Measurements from ENCODE around the gene HEY2. TPM values are rescaled to one million over a fixed set of nuclear protein-coding genes. Genes with fewer than 3 reads are reported as not detected.

Gene HEY2
- total and polyA plus RNA-seq, 4 donors, result 10.3 to 28.3 (median 22.0) TPM

DNA sequence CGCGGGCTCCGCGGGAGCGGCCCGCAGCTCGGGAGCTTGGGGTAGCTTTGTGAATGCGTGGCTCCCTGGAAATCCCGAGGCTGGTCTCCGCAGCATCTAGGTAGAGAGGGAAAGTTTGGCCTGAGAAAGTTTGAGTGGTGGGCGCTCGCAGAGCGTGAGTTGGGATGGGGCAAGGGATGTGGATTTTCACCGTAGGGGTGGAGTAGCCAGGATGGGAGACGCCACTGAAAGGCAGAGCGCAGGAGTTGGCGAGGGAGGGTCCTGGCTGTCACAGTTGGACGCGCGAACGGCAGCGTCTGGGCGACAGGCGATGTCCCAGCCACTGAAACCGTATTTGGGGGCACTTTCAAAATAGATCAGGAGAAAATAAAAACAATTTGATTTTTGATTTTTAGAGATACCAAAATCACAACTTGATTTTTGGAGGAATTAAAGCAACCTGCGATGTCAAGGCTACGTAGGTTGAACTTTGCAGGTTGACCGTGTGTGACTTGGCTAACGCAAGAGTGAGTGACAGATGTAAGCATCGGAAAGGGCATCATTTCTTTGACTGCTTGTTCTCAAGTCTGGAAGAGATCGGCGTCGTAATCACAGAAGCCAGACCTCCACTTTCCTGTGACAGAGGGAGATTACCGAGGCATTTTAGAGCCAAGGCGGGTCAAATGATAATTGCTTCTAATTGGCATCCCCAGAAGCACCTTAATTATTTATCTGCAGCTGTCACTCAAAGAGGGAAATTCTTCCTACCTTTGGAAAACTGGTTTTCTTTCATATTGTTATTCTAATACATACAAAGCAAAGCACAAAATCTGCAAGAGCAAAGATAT lies 646 bp downstream of the HEY2 start:
- H3K4me1 ChIP-seq (ENCODE audit: control insufficient read depth, insufficient read depth, low read length), result peaks cover 24% of the 10 kb centered on the region
- 0% methylated on average over 30 of the region's 35 CpGs for WGBS (ENCODE audit: insufficient coverage)
- H3K9me3 ChIP-seq (ENCODE audit: control insufficient read depth, insufficient read depth, low read length), result no peaks in the 10 kb centered on the region
- DNase-seq (ENCODE audit: low read depth in 4 of 6, low spot score in 6 of 6), result peak in 2 of 6 donors; percentile 43 to 47
- peak overlapping the region; percentile 92 for H3K27ac ChIP-seq (ENCODE audit: low read depth, low read length)
- H3K36me3 ChIP-seq (ENCODE audit: control insufficient read depth, insufficient read depth, low read length), result no peaks in the 10 kb centered on the region
- peak overlapping the region; percentile 90 for H3K4me3 ChIP-seq (ENCODE audit: low read depth, low read length)
- peaks cover 46% of the 10 kb centered on the region for H3K27me3 ChIP-seq (ENCODE audit: control insufficient read depth, insufficient read depth, low read length)

- no peaks in the 10 kb centered on the region for H3K9me3 ChIP-seq (ENCODE audit: control insufficient read depth, insufficient read depth, low read length)
- H3K27ac ChIP-seq (ENCODE audit: low read depth, low read length), result peak overlapping the region; percentile 92
- H3K4me3 ChIP-seq (ENCODE audit: low read depth, low read length), result peak overlapping the region; percentile 90
- H3K4me1 ChIP-seq (ENCODE audit: control insufficient read depth, insufficient read depth, low read length), result peaks cover 21% of the 10 kb centered on the region
- H3K27me3 ChIP-seq (ENCODE audit: control insufficient read depth, insufficient read depth, low read length), result peaks cover 42% of the 10 kb centered on the region
- H3K36me3 ChIP-seq (ENCODE audit: control insufficient read depth, insufficient read depth, low read length), result no peaks in the 10 kb centered on the region
- DNase-seq (ENCODE audit: low read depth in 4 of 6, low spot score in 6 of 6), result peak in 1 of 6 donors; percentile 17
- WGBS (ENCODE audit: insufficient coverage), result 8% methylated on average over 3 of the region's 4 CpGs
Measured at GRCh38 chr6:125750692-125751333, 1.4 kb downstream of the HEY2 start.

- no peaks in the 10 kb centered on the region for H3K36me3 ChIP-seq (ENCODE audit: control insufficient read depth, insufficient read depth, low read length)
- H3K27ac ChIP-seq (ENCODE audit: low read depth, low read length), result peak overlapping the region; percentile 74
- peak overlapping the region; percentile 90 for H3K4me3 ChIP-seq (ENCODE audit: low read depth, low read length)
- H3K9me3 ChIP-seq (ENCODE audit: control insufficient read depth, insufficient read depth, low read length), result no peaks in the 10 kb centered on the region
- DNase-seq (ENCODE audit: low read depth in 4 of 6, low spot score in 6 of 6), result no peak
- H3K4me1 ChIP-seq (ENCODE audit: control insufficient read depth, insufficient read depth, low read length), result peaks cover 21% of the 10 kb centered on the region
- WGBS (ENCODE audit: insufficient coverage), result no CpG with 5 or more reads among the region's 6 CpGs
- H3K27me3 ChIP-seq (ENCODE audit: control insufficient read depth, insufficient read depth, low read length), result peaks cover 36% of the 10 kb centered on the region
Measured at GRCh38 chr6:125751334-125751916, 2.0 kb downstream of the HEY2 start.

GRCh38 chr6:125752773-125753172 lies 3.3 kb downstream of the HEY2 start:
- H3K4me1 ChIP-seq (ENCODE audit: control insufficient read depth, insufficient read depth, low read length), result peaks cover 17% of the 10 kb centered on the region
- H3K27ac ChIP-seq (ENCODE audit: low read depth, low read length), result peak overlapping the region; percentile 74
- no CpG with 5 or more reads among the region's 2 CpGs for WGBS (ENCODE audit: insufficient coverage)
- DNase-seq (ENCODE audit: low read depth in 4 of 6, low spot score in 6 of 6), result peak in 1 of 6 donors; percentile 45
- no peaks in the 10 kb centered on the region for H3K36me3 ChIP-seq (ENCODE audit: control insufficient read depth, insufficient read depth, low read length)
- peaks cover 24% of the 10 kb centered on the region for H3K27me3 ChIP-seq (ENCODE audit: control insufficient read depth, insufficient read depth, low read length)
- H3K9me3 ChIP-seq (ENCODE audit: control insufficient read depth, insufficient read depth, low read length), result no peaks in the 10 kb centered on the region
- H3K4me3 ChIP-seq (ENCODE audit: low read depth, low read length), result peak overlapping the region; percentile 90

GRCh38 chr6:125753218-125753936 lies 3.9 kb downstream of the HEY2 start:
- H3K27ac ChIP-seq (ENCODE audit: low read depth, low read length), result peak overlapping the region; percentile 74
- H3K36me3 ChIP-seq (ENCODE audit: control insufficient read depth, insufficient read depth, low read length), result no peaks in the 10 kb centered on the region
- H3K27me3 ChIP-seq (ENCODE audit: control insufficient read depth, insufficient read depth, low read length), result peaks cover 18% of the 10 kb centered on the region
- peaks cover 11% of the 10 kb centered on the region for H3K4me1 ChIP-seq (ENCODE audit: control insufficient read depth, insufficient read depth, low read length)
- WGBS (ENCODE audit: insufficient coverage), result 60% methylated on average over 1 of the region's 5 CpGs
- H3K9me3 ChIP-seq (ENCODE audit: control insufficient read depth, insufficient read depth, low read length), result no peaks in the 10 kb centered on the region
- H3K4me3 ChIP-seq (ENCODE audit: low read depth, low read length), result no peak overlapping the region
- DNase-seq (ENCODE audit: low read depth in 4 of 6, low spot score in 6 of 6), result peak in 2 of 6 donors; percentile 81 to 87

- no peaks in the 10 kb centered on the region for H3K9me3 ChIP-seq (ENCODE audit: control insufficient read depth, insufficient read depth, low read length)
- H3K4me1 ChIP-seq (ENCODE audit: control insufficient read depth, insufficient read depth, low read length), result peaks cover 7% of the 10 kb centered on the region
- H3K27me3 ChIP-seq (ENCODE audit: control insufficient read depth, insufficient read depth, low read length), result peaks cover 14% of the 10 kb centered on the region
- peak overlapping the region; percentile 34 for H3K27ac ChIP-seq (ENCODE audit: low read depth, low read length)
- no peak overlapping the region for H3K4me3 ChIP-seq (ENCODE audit: low read depth, low read length)
- peaks cover under 1% of the 10 kb centered on the region for H3K36me3 ChIP-seq (ENCODE audit: control insufficient read depth, insufficient read depth, low read length)
- no peak for DNase-seq (ENCODE audit: low read depth in 4 of 6, low spot score in 6 of 6)
Measured at GRCh38 chr6:125753937-125754259, 4.5 kb downstream of the HEY2 start.

DNA sequence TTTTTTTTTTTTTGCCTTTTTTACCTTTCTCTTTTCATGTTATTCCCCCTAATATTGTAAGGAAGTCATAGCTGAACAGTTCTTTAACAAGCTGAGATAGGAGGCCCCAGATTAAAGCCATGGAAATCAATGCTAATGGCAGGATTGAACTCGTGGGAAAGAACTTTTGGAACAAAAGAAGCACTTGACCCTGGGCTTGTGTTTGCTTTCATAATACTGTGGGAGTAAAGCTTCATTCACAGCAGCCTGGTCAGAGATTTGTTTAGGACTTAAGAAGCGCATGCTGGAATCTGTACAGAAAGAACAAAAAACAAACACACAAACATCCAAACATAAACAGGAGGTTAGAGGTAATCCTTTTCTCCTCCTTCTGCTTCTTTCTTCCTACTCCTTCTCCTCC lies 5.1 kb downstream of the HEY2 start:
- DNase-seq (ENCODE audit: low read depth in 4 of 6, low spot score in 6 of 6), result peak in 2 of 6 donors; percentile 57 to 66

DNA sequence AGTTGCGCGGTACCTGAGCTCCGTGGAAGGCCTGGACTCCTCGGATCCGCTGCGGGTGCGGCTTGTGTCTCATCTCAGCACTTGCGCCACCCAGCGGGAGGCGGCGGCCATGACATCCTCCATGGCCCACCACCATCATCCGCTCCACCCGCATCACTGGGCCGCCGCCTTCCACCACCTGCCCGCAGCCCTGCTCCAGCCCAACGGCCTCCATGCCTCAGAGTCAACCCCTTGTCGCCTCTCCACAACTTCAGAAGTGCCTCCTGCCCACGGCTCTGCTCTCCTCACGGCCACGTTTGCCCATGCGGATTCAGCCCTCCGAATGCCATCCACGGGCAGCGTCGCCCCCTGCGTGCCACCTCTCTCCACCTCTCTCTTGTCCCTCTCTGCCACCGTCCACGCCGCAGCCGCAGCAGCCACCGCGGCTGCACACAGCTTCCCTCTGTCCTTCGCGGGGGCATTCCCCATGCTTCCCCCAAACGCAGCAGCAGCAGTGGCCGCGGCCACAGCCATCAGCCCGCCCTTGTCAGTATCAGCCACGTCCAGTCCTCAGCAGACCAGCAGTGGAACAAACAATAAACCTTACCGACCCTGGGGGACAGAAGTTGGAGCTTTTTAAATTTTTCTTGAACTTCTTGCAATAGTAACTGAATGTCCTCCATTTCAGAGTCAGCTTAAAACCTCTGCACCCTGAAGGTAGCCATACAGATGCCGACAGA lies 9.9 kb downstream of the HEY2 start:
- Histone ChIP-seq H3K4me1 (ENCODE audit: control insufficient read depth, insufficient read depth, low read length) (peaks cover 9% of the 10 kb centered on the region), H3K4me3 (ENCODE audit: low read depth, low read length) (peak overlapping the region; percentile 16), H3K27me3 (ENCODE audit: control insufficient read depth, insufficient read depth, low read length) (no peaks in the 10 kb centered on the region), H3K9me3 (ENCODE audit: control insufficient read depth, insufficient read depth, low read length) (no peaks in the 10 kb centered on the region), H3K36me3 (ENCODE audit: control insufficient read depth, insufficient read depth, low read length) (peaks cover 8% of the 10 kb centered on the region), H3K27ac (ENCODE audit: low read depth, low read length) (peak overlapping the region; percentile 40)
- no peak for DNase-seq (ENCODE audit: low read depth in 4 of 6, low spot score in 6 of 6)
- WGBS (ENCODE audit: insufficient coverage), result 80% methylated on average over 41 of the region's 42 CpGs

More for the DNA sequence above, 5.1 kb downstream of the HEY2 start:
- H3K36me3 ChIP-seq (ENCODE audit: control insufficient read depth, insufficient read depth, low read length), result peaks cover 7% of the 10 kb centered on the region
- H3K4me1 ChIP-seq (ENCODE audit: control insufficient read depth, insufficient read depth, low read length), result peaks cover 13% of the 10 kb centered on the region
- H3K4me3 ChIP-seq (ENCODE audit: low read depth, low read length), result no peak overlapping the region
- H3K27me3 ChIP-seq (ENCODE audit: control insufficient read depth, insufficient read depth, low read length), result peaks cover 14% of the 10 kb centered on the region
- WGBS (ENCODE audit: insufficient coverage), result 0% methylated on average over 1 of the region's 2 CpGs
- no peak overlapping the region for H3K27ac ChIP-seq (ENCODE audit: low read depth, low read length)
- H3K9me3 ChIP-seq (ENCODE audit: control insufficient read depth, insufficient read depth, low read length), result no peaks in the 10 kb centered on the region

DNA sequence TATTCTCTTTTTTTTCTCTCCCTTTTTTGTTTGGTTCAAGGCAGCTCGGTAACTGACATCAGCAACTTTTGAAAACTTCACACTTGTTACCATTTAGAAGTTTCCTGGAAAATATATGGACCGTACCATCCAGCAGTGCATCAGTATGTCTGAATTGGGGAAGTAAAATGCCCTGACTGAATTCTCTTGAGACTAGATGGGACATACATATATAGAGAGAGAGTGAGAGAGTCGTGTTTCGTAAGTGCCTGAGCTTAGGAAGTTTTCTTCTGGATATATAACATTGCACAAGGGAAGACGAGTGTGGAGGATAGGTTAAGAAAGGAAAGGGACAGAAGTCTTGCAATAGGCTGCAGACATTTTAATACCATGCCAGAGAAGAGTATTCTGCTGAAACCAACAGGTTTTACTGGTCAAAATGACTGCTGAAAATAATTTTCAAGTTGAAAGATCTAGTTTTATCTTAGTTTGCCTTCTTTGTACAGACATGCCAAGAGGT lies 10.6 kb downstream of the HEY2 start:
- WGBS (ENCODE audit: insufficient coverage), result 78% methylated on average over 3 of the region's 5 CpGs
- DNase-seq (ENCODE audit: low read depth in 4 of 6, low spot score in 6 of 6), result no peak
- H3K36me3 ChIP-seq (ENCODE audit: control insufficient read depth, insufficient read depth, low read length), result peaks cover 8% of the 10 kb centered on the region
- no peaks in the 10 kb centered on the region for H3K27me3 ChIP-seq (ENCODE audit: control insufficient read depth, insufficient read depth, low read length)
- no peak overlapping the region for H3K4me3 ChIP-seq (ENCODE audit: low read depth, low read length)
- peaks cover 9% of the 10 kb centered on the region for H3K4me1 ChIP-seq (ENCODE audit: control insufficient read depth, insufficient read depth, low read length)
- peak overlapping the region; percentile 40 for H3K27ac ChIP-seq (ENCODE audit: low read depth, low read length)
- H3K9me3 ChIP-seq (ENCODE audit: control insufficient read depth, insufficient read depth, low read length), result no peaks in the 10 kb centered on the region
